ENCODE results near the gene COL6A1.
"Not testable (repeated sequence)": the region's sequence is repeated elsewhere in the genome, so short reads cannot be mapped to it uniquely, and the experiment has no call there.

Gene COL6A1

GRCh38 chr21:45994759-45995685 is 13.5 kb downstream of the COL6A1 start:
- peak; percentile 9 for DNase-seq

- peak; percentile 7 for DNase-seq
Observed at GRCh38 chr21:45995686-45996179, 14.2 kb downstream of the COL6A1 start.

GRCh38 chr21:45996311-45997204 is 15.0 kb downstream of the COL6A1 start:
- DNase-seq = peak; percentile 7

- DNase-seq = no peak
Observed at GRCh38 chr21:45997205-45997494, 15.6 kb downstream of the COL6A1 start.

- peak; percentile 8 for DNase-seq
Observed at GRCh38 chr21:45997495-45998275, 16.1 kb downstream of the COL6A1 start.

GRCh38 chr21:45998276-45998701 is 16.7 kb downstream of the COL6A1 start:
- peak; percentile 6 for DNase-seq

GRCh38 chr21:45998871-45999580 is 17.5 kb downstream of the COL6A1 start:
- DNase-seq = no peak

- no peak for DNase-seq
Observed at GRCh38 chr21:45999581-46000181, 18.1 kb downstream of the COL6A1 start.

GRCh38 chr21:46000182-46000730 is 18.7 kb downstream of the COL6A1 start:
- no peak for DNase-seq

- peak; percentile 8 for DNase-seq
Observed at GRCh38 chr21:46000731-46001641, 19.4 kb downstream of the COL6A1 start.

GRCh38 chr21:46001821-46002681 is 20.5 kb downstream of the COL6A1 start:
- peak; percentile 10 for DNase-seq

- no peak for DNase-seq
Observed at GRCh38 chr21:46002841-46003574, 21.4 kb downstream of the COL6A1 start.

GRCh38 chr21:46003575-46004007 is 22.0 kb downstream of the COL6A1 start:
- no peak for DNase-seq

GRCh38 chr21:46004168-46004861 is 22.7 kb downstream of the COL6A1 start:
- no peak for DNase-seq

GRCh38 chr21:46005081-46005480 is 23.5 kb downstream of the COL6A1 start:
- no peak for DNase-seq

- no peak for DNase-seq
Observed at GRCh38 chr21:46005481-46005881, 23.9 kb downstream of the COL6A1 start.

GRCh38 chr21:46005894-46006546 is 24.4 kb downstream of the COL6A1 start:
- not testable (repeated sequence) for DNase-seq

Measured in activated naive CD4-positive, alpha-beta T cell treated with anti-CD3 and anti-CD28 coated beads, Interleukin-2, amount 50 U/mL, for 16 hours (primary cell).